Adipose tissue (tissue), 3 donors: ENCODE data around the gene PDXDC1. TPM values are rescaled to one million over a fixed set of nuclear protein-coding genes. Genes with fewer than 3 reads are reported as not detected.
"Not testable (repeated sequence)": the region's sequence is repeated elsewhere in the genome, so short reads cannot be mapped to it uniquely, and the experiment has no call there.

Experiments
- H3K27ac ChIP-seq: one replicate; pipeline ENCODE4 v1.5.1; 2013; ENCODE audit warnings: low read depth, low read length
- WGBS, 3 donors: extraction: QIAGEN DNeasy Blood & Tissue Kit; methylation state at CpG; one replicate each; pipeline ENCODE4 v1.1.7; 2013; 5-methylcytosine and 5-hydroxymethylcytosine counted together
- polyA plus RNA-seq, 3 donors: library from polyadenylated mRNA; stranded (reverse); fragments of 200-250 nt; gene quantifications; one replicate each; pipeline ENCODE4 v1.2.3, GENCODE V29; 2013
- donor health status: healthy with polysubstance abuse.
- donor health status: Bipolar disorder and iron deficiency.
- donor health status: healthy.

PDXDC1 gene
- polyA plus RNA-seq, 3 donors, result 35.5 to 55.9 (median 38.4) TPM

DNA sequence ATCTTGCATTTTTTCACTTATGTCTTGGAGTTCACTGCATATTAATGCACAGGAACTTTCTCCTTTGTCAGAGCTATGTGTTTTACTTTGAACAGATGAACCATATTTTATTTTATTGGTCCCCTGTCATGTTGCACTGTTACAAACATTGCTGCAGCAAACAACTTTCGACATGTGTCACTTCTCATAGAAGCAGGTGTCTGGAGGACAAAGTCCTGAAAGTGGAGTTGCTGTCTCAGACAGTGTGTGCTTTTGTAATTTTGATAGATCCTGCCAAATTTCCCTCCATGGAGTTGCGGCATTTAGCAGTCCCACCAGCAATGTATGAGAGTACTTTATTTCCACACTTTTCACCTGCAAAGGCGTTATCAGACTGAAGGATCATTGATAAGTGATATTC is 27.6 kb downstream of the PDXDC1 start:
- WGBS, 3 donors, result 68 to 98% (median 89%) methylated on average over 1 of the region's 3 CpGs

GRCh38 chr16:15005357-15006132 is 30.7 kb downstream of the PDXDC1 start:
- H3K27ac ChIP-seq, result not testable (repeated sequence)
- WGBS, 3 donors, result 81 to 85% (median 84%) methylated on average over 5 of the region's 5 CpGs

More for the DNA sequence above, 27.6 kb downstream of the PDXDC1 start:
- H3K27ac ChIP-seq, result not testable (repeated sequence)

DNA sequence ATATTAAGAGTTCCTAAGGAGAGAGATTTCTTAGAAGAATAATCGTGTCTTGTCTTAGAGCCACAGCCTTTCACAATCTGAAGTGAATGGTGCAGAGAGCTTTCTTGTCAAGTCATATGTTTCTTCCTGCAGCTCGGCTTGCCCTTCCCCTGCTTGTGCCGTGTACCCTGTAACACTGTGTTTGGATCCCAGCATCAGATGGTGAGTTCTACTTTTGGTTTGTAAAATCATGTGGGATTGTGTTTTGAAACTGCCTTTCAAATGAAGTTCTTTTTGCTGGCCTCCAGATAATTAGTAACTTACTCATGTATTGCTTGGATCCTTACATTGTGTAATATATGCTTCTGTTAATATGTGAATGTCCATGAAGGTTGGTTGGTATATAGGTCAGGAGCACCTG is 33.8 kb downstream of the PDXDC1 start:
- H3K27ac ChIP-seq, result not testable (repeated sequence)
- WGBS, 3 donors, result 76 to 82% (median 79%) methylated on average over 3 of the region's 3 CpGs

GRCh38 chr16:15012941-15013340 is 38.1 kb downstream of the PDXDC1 start:
- 95 to 98% (median 97%) methylated on average over 10 of the region's 10 CpGs for WGBS, 3 donors
- not testable (repeated sequence) for H3K27ac ChIP-seq

DNA sequence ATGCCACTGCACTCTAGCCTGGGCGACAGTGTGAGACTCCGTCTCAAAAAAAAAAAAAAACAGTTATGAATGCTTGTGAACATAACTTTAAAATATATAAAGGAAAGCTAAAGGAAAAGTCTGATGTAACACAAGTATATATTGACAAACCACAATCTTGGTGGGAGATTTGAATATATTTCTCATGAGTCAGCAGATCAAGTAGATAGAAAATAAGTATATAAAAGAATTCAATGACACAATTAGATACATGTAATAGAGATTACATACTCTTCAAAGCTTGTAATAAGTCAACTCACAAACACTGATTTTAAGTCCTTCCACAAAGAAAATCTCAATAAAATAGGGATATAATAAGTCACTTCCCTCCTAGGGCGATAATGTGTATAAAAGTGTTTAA is 40.8 kb downstream of the PDXDC1 start:
- WGBS, 3 donors, result 92 to 99% (median 98%) methylated on average over 3 of the region's 3 CpGs
- not testable (repeated sequence) for H3K27ac ChIP-seq

DNA sequence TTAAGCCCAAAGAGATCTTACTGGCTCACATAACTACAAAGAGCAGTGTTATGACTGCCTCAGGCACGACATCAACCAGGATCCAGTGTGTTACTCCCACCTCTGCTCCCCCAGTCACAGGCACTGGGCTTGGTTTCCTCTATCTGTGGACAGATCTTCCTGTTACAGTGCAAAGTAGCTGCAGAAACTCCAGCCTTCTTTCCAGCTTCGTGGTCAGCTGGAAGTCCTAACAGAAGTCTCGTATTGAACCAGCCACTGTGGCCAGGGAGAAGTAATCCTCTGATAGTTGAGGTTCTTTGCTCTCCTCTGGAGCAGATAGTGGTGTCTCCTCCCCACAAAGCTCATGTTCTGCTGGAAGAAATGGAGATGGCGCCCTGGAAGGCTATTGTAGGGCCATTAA is 41.5 kb downstream of the PDXDC1 start:
- H3K27ac ChIP-seq, result not testable (repeated sequence)
- WGBS, 3 donors, result 58 to 80% (median 60%) methylated on average over 4 of the region's 4 CpGs

DNA sequence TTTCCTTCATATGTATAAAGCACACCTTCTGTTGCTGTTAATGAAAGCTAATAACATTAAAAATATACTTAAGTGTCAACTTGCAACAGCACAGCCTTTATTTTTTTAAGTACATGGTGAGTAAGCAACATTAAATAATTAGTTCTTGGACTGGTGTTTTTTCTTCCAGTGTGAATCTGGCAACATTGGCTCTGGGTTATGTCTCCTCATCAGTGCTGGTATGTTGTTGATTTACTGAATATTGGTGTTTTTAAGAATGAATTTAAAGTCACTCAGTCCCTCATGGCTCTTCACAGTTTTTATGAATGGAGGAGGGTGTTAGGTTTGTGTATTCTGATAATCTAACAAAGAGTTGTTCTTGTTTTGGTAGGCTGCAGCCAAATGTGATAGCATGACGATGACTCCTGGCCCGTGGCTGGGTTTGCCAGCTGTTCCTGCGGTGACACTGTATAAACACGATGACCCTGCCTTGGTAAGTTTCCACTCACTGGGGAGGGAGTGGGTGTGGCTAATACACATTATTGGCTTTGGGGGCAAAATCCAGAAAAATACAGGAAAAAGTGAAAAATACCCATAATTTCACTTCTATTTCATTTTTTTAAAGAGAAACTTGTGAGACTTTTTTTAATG is 42.2 kb downstream of the PDXDC1 start:
- 16 to 48% (median 40%) methylated on average over 4 of the region's 4 CpGs for WGBS, 3 donors
- H3K27ac ChIP-seq, result not testable (repeated sequence)

DNA sequence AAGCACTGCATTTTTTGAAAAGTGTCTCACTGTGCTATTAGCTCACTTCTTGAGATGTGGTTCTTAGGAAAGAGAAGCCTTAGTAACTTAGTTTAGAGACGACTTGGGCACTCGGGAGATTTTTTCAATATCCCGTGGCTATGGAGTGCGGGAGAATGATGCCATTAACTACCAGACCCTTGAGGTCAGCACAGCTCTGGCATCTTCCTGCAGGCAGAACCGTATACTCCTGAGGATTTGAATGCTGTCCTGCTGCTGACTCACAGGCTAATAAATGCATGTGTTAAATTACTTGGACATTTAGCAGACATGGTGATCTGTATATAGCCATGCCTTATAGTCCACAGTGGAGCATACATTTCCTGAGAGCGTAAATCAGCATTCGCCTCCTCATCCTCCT is 46.6 kb downstream of the PDXDC1 start:
- H3K27ac ChIP-seq, result not testable (repeated sequence)
- 76 to 80% (median 79%) methylated on average over 7 of the region's 7 CpGs for WGBS, 3 donors

DNA sequence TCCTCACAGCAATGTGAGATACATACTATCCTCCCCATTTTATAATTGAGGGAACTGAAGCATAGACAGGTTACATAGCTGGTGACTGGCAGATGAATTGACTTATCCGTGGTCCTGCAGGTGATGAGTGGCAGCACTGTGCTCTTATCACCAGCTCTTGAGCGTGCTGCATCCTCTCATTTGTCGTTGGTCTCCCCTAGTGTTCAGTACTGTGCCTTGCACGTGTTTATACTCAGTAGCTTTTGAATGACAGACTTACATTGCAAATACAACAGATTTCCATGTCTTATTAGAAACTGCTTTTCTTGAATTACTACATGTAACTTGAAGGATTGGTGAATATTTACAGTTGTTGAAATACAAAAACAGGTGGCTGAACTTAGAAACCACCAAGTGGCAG is 47.4 kb downstream of the PDXDC1 start:
- 17 to 43% (median 37%) methylated on average over 4 of the region's 4 CpGs for WGBS, 3 donors
- H3K27ac ChIP-seq, result not testable (repeated sequence)

DNA sequence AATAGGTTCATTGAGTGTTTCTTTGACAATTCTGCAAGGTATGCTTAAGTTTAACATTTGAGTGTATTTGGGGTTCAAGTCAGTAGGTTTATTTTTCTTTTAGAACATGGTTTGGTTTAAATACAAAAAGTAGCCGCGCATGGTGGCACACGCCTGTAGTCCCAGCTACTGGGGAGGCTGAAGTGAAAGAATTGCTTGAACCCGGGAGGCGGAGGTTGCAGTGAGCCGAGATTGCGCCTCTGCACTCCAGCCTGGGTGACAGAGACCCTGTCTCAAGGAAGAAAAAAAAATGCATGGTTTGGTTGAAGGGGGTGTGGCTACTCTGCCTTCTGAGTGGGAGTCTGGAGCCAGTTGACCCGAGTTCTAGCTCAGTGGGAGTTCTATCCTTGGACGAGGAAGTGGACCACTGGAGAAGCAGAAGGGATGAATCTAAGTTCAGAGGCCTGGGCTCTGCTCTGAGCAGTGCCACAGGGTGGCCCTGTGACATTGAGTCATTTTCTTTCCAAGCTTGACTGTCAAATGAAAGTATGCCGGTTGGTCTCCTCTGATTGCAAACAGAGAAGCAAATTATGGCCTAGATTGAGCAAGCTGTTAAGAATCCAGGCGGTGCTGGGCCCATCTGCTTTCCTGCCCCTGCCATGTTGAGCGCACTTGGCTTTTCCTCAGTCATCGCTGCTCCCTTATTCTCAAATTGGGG is 48.7 kb downstream of the PDXDC1 start:
- H3K27ac ChIP-seq, result not testable (repeated sequence)

DNA sequence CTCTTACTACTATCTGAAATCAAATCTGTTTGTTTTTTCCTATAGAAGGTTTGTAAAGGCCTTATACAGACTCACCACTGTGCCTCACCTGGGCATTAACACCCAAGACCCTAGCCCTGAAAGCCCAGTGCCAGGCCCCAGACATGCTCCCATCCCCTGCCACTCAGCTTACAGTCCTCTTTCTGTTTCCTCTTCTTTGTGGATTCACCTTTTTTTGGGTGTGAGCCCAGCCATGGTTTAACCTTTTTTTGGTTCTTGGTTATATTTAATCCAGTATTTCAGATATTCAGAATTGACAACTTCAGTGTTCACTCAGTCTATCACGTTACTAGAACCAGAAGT is 50.0 kb downstream of the PDXDC1 start:
- not testable (repeated sequence) for H3K27ac ChIP-seq
- WGBS, 3 donors, result 87 to 92% (median 90%) methylated on average over 1 of the region's 1 CpG

More for the DNA sequence above, 48.7 kb downstream of the PDXDC1 start:
- 85 to 88% (median 86%) methylated on average over 13 of the region's 13 CpGs for WGBS, 3 donors

- WGBS, 3 donors, result 75 to 85% (median 81%) methylated on average over 14 of the region's 14 CpGs
- H3K27ac ChIP-seq, result not testable (repeated sequence)
Observed at GRCh38 chr16:15025234-15025951, 50.6 kb downstream of the PDXDC1 start.

- WGBS, 3 donors, result 75 to 83% (median 76%) methylated on average over 6 to 7 of the region's 8 CpGs
- not testable (repeated sequence) for H3K27ac ChIP-seq
Observed at GRCh38 chr16:15027051-15027450, 52.2 kb downstream of the PDXDC1 start.

- H3K27ac ChIP-seq, result not testable (repeated sequence)
- 82 to 86% (median 83%) methylated on average over 28 to 29 of the region's 29 CpGs for WGBS, 3 donors
Observed at GRCh38 chr16:15027503-15028344, 52.9 kb downstream of the PDXDC1 start.

DNA sequence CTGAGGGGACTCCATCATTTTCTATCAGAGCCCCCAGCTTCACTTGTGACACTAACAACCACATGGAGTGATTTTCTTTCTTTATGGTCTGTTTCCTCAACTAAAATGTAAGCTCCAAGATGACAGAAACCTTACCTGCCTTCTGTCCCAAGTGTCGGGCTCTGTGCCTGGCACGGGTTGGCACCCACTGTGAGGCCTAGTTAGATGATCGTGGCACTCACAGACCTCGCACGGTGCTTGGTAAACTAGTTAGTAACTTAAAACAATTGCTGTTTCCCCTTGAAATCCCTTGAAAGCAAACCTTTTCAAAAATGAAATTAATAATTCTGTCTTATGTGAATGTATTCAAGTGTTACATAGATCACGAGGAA is 53.5 kb downstream of the PDXDC1 start:
- not testable (repeated sequence) for H3K27ac ChIP-seq

DNA sequence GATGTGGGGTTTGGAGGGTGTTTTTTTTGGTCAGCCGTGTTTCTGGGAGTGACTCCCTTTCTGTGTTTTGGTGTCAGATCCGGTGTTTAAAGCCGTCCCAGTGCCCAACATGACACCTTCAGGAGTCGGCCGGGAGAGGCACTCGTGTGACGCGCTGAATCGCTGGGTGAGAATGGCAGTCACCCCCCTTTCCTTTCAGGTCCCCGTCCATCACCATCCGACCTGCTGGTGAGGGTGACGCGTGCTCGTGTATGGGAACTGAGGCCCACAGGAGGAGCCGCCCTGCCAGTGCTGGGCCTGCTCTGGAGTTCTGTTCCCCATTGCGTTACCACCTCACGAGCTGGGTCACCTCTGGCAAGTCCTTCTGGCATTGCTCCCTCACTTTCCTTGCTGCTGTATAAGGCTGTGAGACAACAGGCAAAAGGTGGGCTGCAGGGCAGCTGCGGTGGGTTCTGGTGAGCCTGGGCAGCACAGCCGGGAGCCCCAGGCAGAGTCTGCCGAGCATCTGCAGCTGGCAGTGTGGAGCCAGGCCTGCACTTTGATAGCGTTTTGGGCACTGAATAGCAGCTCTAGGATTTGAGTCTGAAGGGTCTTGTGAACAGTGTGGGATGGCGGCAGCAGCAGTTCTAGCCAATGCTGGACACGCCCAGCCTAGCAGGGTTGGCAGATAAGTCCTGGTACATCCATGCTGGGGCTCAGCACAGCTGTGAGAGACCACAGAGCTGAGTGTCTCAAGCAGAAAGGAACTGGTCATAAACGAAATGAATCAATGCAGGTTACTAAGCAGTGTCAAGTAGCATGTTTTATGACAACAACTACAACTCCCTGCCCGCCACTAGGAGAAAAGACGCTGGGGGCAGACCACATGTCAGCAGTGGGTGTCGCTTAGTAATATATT is 54.2 kb downstream of the PDXDC1 start:
- H3K27ac ChIP-seq, result not testable (repeated sequence)
- WGBS, 3 donors, result 84 to 89% (median 86%) methylated on average over 27 of the region's 27 CpGs

More for the DNA sequence above, 53.5 kb downstream of the PDXDC1 start:
- WGBS, 3 donors, result 86 to 91% (median 90%) methylated on average over 6 of the region's 6 CpGs

DNA sequence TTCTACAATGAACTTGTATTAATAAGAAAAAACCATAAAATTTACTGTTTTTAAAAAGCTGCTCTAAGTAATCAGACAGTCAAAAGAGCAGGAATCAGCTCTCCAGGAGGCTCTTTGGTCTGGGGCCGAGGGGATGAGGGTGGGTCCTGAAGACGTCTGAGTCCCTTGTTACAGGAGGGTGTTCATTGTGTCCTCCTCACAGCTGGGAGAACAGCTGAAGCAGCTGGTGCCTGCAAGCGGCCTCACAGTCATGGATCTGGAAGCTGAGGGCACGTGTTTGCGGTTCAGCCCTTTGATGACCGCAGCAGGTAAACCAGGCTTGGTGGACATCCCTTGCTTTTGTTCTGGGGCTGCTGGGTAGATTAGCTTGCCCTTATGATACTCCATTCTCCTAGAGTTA is 54.9 kb downstream of the PDXDC1 start:
- WGBS, 3 donors, result 83 to 89% (median 86%) methylated on average over 6 of the region's 6 CpGs
- not testable (repeated sequence) for H3K27ac ChIP-seq
